Hematopoietic multipotent progenitor cell treated with erythropoietin and hydrocortisone succinate and interleukin-3 and kit ligand, for 17 days (in vitro differentiated cells): ENCODE data around the gene DHX8.
"Not testable (repeated sequence)": the region's sequence is repeated elsewhere in the genome, so short reads cannot be mapped to it uniquely, and the experiment has no call there.

Experiments
- DNase-seq: peaks from one replicate; pipeline ENCODE4 v3.0.0-alpha.2; 2015; ENCODE audit warnings: low spot score

DHX8 gene

GRCh38 chr17:43461185-43461584 lies 22.6 kb upstream of the DHX8 start:
- no peak for DNase-seq

DNA sequence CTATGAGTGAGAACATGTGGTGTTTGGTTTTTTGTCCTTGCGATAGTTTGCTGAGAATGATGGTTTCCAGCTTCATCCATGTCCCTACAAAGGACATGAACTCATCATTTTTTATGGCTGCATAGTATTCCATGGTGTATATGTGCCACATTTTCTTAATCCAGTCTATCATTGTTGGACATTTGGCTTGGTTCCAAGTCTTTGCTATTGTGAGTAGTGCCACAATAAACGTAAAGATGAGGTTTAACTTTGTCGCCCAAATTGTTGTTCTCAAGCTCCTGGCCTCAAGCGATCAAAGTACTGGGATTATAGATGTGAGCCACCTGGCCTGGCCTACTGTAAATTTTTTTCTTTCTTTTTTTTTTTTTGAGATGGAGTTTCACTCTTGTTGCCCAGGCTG lies 21.2 kb upstream of the DHX8 start:
- DNase-seq = not testable (repeated sequence)

DNA sequence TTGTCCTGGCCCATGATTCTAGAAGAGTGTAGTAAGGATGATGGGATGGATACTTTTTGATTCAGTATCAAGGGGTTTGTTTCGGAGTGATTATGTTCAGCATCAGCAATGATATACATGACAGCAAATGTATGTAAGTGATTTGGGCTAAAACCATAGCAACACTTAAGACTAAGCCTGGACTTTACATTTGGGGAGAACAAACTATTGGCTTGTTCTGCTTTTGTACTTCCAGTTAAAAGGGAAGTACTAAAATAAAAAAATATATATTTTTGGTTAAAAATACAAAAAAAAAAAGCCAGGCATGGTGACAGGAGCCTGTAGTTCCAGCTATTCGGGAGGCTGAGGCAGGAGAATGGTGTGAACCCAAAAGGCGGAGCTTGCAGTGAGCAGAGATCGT lies 20.5 kb upstream of the DHX8 start:
- DNase-seq = no peak

DNA sequence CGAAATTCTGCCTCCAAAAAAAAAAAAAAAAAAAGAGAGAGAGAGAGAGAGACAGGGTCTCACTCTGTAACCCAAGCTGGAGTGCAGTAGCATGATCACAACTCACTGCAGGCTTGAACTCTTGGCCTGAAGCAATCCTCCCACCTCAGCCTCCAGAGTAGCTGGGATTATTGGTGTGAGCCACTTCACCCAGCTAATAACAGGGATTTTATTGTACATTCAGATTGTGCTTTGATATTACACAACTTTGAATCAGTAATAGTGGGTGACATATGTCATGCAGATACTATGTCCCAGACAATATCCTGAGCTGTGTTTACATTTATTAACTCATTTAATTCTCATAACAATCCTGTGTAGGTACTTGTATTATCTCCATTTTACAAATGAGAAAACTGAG lies 19.7 kb upstream of the DHX8 start:
- no peak for DNase-seq

DNA sequence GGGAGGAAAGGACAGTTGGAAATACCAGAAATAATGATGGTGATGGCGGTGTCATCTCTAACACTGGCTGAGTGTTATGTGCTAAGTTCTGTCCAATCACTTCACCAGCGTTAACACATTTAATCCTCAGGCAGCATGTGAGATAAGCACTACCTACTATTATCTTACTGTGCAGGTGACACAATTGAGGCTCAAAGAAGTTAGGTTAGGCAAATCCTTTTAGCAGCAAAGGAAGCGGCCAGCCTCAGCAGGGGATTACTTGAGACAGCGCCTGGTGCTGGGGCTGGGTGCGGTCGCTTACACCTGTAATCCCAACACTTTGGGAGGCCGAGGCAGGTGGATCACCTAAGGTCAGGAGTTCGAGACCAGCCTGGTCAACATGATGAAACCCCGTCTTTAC lies 18.7 kb upstream of the DHX8 start:
- DNase-seq = no peak

- DNase-seq = no peak
Measured at GRCh38 chr17:43467981-43468581, 15.7 kb upstream of the DHX8 start.

- no peak for DNase-seq
Measured at GRCh38 chr17:43468691-43469139, 15.1 kb upstream of the DHX8 start.

DNA sequence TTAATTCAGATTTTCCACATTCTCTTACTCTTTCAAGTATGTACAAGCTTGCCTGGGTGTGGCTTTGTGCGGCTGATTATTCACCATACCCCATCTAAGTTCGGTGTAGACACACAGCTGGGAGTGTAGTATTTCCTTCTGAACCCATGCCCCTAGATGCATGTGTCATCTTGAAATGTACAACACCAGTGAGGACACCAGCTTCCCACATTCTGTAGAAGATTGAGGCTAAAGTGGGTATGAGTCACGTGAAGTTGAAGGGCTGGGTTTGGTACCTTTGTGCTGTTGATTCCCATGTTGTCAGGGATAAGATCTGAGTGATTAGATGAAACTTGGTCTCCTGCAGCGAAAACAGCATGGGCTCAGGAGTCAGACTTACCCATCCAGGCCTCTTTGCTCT lies 14.6 kb upstream of the DHX8 start:
- no peak for DNase-seq

DNA sequence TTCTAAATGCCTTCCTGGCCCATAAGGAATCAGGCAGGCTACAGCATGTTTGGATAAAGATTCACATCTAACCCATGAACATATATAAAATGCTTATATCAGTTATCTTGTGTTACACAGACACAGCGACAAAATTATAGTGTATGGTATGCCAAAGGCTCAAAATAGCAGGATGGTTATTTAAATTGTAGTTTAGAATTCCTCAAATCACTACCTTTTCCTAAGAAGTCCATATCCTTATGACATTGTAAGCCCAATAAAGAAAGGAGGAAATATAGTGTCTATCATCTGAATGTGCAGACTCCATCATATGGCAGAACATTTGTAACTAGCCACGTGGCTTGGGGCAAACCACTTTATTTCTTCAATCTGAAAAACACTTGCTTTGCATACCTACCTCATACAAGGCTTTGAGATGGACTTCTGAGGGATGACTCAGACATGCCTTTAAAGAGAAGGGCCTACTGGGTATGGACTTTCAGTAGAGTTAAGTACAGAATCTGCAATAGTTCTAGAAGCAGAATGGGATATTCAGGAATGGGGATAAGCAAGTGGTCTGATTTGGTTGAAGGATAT lies 12.1 kb upstream of the DHX8 start:
- DNase-seq = no peak

DNA sequence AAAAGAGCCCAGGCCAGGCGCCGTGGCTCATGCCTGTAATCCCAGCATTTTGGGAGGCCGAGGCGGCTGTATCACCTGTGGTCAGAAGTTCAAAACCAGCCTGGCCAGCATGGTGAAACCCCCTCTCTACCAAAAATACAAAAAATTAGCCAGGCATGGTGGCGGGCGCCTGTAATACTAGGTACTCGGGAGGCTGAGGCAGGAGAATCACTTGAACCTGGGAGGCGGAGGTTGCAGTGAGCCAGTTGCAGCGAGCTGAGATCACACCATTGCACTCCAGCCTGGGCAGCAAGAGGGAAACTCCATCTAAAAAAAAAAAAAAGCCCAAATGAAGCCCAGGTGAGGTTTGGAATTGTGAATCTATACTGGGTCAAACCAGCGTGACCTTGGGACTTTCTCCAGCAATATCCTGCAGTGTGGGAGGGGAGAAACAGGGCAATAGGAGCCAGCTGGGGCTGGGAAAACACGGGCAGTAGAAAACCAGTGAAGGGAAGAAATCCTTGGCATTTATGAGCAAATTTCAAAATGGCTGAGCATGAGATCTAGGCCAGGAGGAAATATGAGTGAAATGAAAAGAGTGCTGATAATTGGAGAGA lies 8.2 kb upstream of the DHX8 start:
- no peak for DNase-seq

DNA sequence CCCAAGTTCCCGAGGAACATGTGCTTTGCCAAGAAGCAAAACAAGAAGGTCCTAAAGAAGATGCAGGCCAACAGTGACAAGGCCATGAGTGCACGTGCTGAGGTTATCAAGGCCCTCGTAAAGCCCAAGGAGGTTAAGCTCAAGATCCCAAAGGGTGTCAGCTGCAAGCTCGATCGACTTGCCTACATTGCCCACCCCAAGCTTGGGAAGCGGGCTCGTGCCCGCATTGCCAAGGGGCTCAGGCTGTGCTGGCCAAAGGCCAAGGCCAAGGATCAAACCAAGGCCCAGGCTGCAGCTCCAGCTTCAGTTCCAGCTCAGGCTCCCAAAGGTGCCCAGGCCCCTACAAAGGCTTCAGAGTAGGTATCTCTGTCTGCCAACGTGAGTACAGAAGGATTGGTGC lies 7.5 kb upstream of the DHX8 start:
- DNase-seq = not testable (repeated sequence)

DNA sequence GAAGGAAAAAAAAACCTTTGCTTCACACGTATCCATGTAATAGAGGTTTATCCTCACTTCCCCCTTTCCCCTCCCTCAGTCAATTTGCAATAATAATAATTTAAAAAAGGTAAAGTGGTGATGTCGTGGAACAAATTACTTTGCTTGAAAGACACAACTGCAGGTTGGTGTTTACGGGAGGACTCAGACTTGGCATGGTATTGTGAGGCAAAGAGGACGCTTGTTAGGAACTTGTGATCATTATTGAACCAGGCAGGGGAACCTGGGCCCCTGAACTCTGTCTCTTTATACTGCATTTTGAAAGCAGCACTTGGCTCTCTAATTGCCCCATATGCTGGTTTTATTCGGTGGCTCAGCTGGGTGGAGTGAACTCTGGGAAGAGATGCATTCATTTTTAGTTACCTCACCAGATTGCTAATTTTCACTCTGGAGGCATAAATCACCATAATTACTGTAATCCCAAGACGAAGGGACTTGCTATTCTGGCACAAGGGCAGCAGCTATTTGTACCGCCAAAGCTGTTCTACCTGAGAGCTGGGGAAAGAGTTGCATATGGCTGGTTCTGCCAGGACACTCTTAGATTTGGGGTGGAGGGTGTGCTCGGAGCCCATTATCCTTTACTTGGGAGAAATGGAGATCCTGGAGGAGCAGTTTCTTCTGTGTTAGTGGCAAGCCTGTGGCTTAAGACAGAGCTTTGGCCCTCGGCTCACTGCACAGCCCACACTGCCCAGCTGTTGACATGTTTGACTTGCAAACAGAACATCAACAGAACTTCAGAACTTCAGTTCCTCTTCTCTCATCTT lies 5.7 kb upstream of the DHX8 start:
- no peak for DNase-seq

- DNase-seq = no peak
Measured at GRCh38 chr17:43479948-43480347, 3.8 kb upstream of the DHX8 start.

DNA sequence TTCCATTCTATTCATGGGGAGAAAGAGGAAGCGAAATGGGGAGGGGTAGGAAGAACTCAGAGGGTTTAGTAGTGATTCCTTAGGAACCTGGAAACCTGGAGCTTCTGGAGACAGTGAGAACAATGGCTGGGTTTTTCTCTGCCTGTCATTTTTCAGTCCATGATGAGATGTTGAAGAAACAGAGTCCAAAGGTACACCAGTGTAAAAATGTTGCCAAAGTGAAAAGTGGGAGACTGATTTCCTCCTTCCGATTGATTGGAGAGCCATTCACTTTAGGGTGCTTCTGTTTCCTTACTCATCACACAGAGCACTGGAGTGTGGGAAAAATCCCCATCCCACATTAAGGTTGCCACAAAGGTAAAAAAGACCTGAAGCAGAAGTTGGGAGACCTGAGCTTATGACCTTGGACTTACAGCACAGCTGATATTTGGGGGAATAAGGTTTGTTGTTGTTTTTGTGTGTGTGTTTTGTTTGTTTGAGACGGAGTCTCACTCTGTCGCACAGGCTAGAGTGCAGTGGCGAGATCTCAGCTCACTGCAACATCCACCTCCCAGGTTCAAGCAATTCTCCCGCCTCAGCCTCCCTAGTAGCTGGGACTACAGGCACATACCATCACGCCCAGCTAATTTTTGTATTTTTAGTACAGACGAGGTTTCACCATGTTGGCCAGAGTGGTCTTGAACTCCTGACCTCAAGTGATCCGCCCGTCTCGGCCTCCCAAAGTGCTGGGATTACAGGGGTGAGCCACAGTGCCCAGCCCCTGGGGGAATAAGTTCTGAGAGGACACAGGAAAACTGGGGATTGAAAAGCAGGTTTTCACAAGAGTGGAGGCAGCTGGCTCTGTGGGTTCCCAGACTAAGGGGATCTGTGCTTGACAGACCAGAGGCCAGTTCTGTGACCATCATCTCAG lies 1.4 kb upstream of the DHX8 start:
- DNase-seq = no peak

GRCh38 chr17:43490621-43491020 lies 6.8 kb downstream of the DHX8 start:
- DNase-seq = no peak

DNA sequence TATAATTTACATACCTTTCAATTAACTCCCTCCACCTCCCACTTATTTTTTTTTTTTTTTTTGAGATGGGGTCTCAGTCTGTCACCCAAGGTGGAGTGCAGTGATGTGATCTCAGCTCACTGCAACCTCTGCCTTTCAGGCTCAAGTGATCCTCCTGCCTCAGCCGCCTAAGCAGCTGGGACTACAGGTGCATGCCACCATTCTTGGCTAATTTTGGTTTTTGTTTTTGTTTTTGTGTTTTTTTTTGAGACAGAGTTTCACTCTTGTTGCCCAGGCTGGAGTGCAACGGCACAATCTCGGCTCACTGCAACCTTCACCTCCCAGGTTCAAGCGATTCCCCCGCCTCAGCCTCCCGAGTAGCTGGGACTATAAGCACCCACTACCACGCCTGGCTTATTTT lies 25.7 kb downstream of the DHX8 start:
- not testable (repeated sequence) for DNase-seq

- not testable (repeated sequence) for DNase-seq
Measured at GRCh38 chr17:43511199-43511598, 27.4 kb downstream of the DHX8 start.

DNA sequence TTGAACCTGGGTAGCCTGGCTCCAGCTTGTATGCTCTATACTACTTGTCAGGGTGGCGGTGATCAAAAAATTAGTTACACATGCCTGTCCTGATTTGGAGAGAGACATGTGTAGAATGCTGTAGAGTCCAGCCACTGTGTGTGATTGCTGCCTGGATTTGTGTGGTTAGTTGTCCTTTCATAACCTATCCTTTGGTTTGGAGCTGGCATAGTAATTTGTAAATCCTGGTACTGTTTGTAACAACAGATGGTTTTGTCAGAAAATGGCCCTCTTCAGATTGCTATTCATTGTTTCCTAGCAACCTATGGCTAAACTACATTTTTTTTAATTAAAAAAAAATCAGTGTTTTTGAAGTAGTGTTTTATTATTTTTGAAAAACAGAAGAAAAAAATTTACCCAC lies 31.9 kb downstream of the DHX8 start:
- DNase-seq = no peak

GRCh38 chr17:43517161-43517560 lies 33.4 kb downstream of the DHX8 start:
- no peak for DNase-seq

GRCh38 chr17:43517615-43518386 lies 34.0 kb downstream of the DHX8 start:
- no peak for DNase-seq

GRCh38 chr17:43521389-43521788 lies 37.6 kb downstream of the DHX8 start:
- DNase-seq = no peak
